ENCODE results near the gene GSN. TPM values are rescaled to one million over a fixed set of nuclear protein-coding genes. Genes with fewer than 3 reads are reported as not detected.
A peak's percentile ranks its signal among the peaks of the same experiment; 100 is the strongest.

Gene GSN
- total and polyA plus RNA-seq, 12 donors: 78.5 to 735 (median 293) TPM

DNA sequence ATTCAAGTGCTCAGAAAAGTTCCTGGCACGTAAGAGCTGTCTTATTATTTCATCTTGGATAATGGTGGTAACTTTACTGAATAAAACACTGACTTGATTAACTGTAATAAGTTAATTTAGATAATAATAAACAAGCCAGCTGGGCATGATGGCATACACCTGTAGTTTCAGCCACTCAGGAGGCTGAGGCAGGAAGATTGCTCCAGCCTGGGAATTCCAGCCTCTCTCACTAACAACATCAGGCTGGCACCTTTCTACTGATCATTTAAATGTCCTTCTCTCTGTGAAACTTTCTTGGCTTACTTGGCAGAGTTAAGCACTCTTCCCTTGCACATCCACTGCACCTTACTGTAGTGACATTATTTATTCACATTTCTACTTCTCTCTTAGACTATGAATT is 82.1 kb downstream of the GSN start:
- Histone ChIP-seq H3K36me3 (replicated peaks in 1 of 2) (peaks cover 0 to 68% of the 10 kb centered on the region in 2 donors), H3K4me1 (replicated peaks in 1 of 2) (peaks cover 37 to 66% of the 10 kb centered on the region in 2 donors), H3K4me3 (no peak overlapping the region), H3K27ac (peak overlapping the region; percentile 1 to 83 (median 58)), H3K27me3 (no peaks in the 10 kb centered on the region), H3K9me3 (replicated peaks in 1 of 3) (no peaks in the 10 kb centered on the region)
- TF ChIP-seq, protein P1, sequence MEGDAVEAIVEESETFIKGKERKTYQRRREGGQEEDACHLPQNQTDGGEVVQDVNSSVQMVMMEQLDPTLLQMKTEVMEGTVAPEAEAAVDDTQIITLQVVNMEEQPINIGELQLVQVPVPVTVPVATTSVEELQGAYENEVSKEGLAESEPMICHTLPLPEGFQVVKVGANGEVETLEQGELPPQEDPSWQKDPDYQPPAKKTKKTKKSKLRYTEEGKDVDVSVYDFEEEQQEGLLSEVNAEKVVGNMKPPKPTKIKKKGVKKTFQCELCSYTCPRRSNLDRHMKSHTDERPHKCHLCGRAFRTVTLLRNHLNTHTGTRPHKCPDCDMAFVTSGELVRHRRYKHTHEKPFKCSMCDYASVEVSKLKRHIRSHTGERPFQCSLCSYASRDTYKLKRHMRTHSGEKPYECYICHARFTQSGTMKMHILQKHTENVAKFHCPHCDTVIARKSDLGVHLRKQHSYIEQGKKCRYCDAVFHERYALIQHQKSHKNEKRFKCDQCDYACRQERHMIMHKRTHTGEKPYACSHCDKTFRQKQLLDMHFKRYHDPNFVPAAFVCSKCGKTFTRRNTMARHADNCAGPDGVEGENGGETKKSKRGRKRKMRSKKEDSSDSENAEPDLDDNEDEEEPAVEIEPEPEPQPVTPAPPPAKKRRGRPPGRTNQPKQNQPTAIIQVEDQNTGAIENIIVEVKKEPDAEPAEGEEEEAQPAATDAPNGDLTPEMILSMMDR (IDR thresholded peaks at IDR 0.05): no peak
- no peak for TF ChIP-seq POLR2A (IDR thresholded peaks at IDR 0.05)
- DNase-seq: no peak
- intact Hi-C loops (cut with DNase I): no loop called here
- 52 to 73% (median 53%) methylated on average over 1 of the region's 1 CpG for WGBS, 4 donors

DNA sequence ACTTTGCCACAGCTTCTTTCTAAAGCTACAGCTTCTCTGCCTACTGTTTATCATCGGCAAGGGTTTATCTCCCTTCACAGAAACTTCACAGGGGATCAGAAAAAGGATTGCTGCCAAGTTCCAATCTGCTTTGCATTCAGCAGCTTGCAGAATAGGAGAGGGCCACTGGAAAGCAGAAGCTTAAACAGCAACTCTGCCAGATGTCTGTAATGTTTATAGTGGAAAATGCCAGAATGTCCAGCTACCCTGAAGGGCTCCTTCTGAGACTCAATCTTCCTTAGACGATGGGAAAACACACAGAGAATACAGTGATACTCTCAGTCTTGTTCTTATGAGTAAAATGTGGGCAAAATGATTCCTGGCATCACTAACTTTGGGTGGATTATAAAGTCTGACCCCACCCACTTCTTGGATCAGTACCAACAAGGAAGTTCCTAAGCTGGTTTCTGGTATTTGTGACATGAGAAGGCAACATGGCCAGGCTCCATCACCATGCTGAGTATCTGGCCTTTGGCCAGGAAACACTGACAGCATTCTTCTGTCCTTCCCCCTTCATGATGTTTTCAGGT is 83.1 kb downstream of the GSN start:
- peak; percentile 76 to 93 (median 87) for DNase-seq
- peak overlapping the region; percentile 8 to 83 (median 58) for H3K27ac ChIP-seq
- H3K27me3 ChIP-seq: no peaks in the 10 kb centered on the region
- intact Hi-C loops (cut with DNase I): no loop called here
- H3K36me3 ChIP-seq (replicated peaks in 1 of 2): peaks cover 0 to 67% of the 10 kb centered on the region in 2 donors
- H3K9me3 ChIP-seq (replicated peaks in 1 of 3): no peaks in the 10 kb centered on the region
- WGBS, 4 donors: 0 to 4% (median 1%) methylated on average over 2 of the region's 2 CpGs
- no peak overlapping the region for H3K4me3 ChIP-seq
- peaks cover 37 to 68% of the 10 kb centered on the region in 2 donors for H3K4me1 ChIP-seq (replicated peaks in 1 of 2)
- TF ChIP-seq, protein P1 (IDR thresholded peaks at IDR 0.05): no peak
- peak in 1 of 2 donors; percentile 33 for TF ChIP-seq POLR2A (IDR thresholded peaks at IDR 0.05)

DNA sequence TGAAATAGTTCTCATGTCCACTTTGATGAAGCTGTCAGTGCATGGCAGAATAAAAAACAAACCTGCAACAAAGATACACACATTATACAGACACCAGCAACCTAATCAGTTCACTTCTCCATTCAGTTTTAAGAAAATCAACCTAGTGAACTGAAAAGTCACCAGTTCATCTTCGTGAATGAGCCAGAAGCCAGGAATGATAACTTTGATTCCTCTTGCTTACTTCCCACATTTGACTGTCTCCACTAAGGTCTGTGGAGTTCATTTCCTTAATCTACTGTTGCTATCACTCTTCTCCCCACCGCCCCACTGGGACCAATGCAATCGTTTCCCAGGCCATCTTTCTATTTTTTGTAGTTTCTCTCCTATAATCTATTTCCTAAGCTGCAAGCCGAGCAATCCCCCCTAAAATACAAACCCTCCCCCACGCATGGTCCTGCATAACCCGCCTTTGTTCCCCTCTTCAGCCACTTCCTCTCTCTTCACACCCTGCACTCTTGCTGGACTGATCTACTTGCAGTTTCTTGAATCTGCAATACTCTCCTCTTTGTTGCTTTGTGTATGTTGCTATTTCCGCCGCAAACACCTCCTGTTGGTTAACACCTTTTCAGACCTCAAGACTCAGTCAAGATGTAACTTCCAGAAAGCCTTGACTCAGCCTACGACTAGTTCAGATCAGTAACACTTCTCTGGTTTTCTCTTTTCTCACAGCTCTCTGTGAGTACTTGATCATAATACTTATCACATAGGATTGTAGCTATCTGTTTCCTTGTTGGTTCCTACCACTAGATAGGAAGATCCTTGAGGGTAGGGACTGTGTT is 85.5 kb downstream of the GSN start:
- peak overlapping the region in 4 of 5 donors; percentile 42 to 82 (median 53) for H3K27ac ChIP-seq
- intact Hi-C loops (cut with DNase I): no loop called here
- no peak overlapping the region for H3K4me3 ChIP-seq
- peaks cover 0 to 43% of the 10 kb centered on the region in 2 donors for H3K36me3 ChIP-seq (replicated peaks in 1 of 2)
- WGBS, 4 donors: 63 to 72% (median 70%) methylated on average over 9 of the region's 9 CpGs
- H3K27me3 ChIP-seq: no peaks in the 10 kb centered on the region
- no peak for DNase-seq
- TF ChIP-seq POLR2A (IDR thresholded peaks at IDR 0.05): no peak
- TF ChIP-seq, protein P1 (IDR thresholded peaks at IDR 0.05): no peak
- H3K9me3 ChIP-seq (replicated peaks in 1 of 3): no peaks in the 10 kb centered on the region
- peaks cover 37 to 76% of the 10 kb centered on the region in 2 donors for H3K4me1 ChIP-seq (replicated peaks in 1 of 2)

DNA sequence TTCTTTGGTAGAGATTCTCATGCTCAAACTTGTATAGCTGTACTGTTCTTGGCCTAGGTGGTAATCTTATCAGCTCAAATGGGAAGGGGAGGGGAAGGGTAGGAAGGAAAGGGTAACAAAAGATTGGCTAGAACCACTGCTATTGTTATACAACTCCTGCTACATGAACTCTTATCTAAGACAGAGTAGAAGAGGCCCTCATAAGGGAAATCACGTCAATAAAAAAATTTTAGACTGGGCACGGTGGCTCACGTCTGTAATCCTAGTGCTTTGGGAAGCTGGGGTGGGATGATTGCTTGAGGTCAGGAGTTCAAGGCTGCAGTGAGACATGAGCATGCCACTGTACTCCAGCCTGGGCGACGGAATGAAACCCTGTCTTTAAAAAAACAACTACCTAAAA is 86.2 kb downstream of the GSN start:
- 31 to 43% (median 36%) methylated on average over 5 of the region's 5 CpGs for WGBS, 4 donors
- TF ChIP-seq POLR2A (IDR thresholded peaks at IDR 0.05): peak in 1 of 2 donors; percentile 11
- TF ChIP-seq, protein P1 (IDR thresholded peaks at IDR 0.05): no peak
- Histone ChIP-seq H3K27me3 (no peaks in the 10 kb centered on the region), H3K4me3 (no peak overlapping the region), H3K27ac (peak overlapping the region in 4 of 5 donors; percentile 42 to 82 (median 53)), H3K36me3 (replicated peaks in 1 of 2) (peaks cover 0 to 38% of the 10 kb centered on the region in 2 donors), H3K4me1 (replicated peaks in 1 of 2) (peaks cover 34 to 76% of the 10 kb centered on the region in 2 donors), H3K9me3 (replicated peaks in 1 of 3) (no peaks in the 10 kb centered on the region)
- DNase-seq: peak; percentile 42 to 83 (median 67)
- intact Hi-C loops (cut with DNase I): no loop called here

All from adrenal gland (tissue), 12 donors.